ENCODE results near the gene GRIK3.

- TF ChIP-seq POLR2A (IDR thresholded peaks at IDR 0.05; ENCODE audit: low read length) (no peak), REST (IDR thresholded peaks at IDR 0.05) (no peak), JUNB (IDR thresholded peaks at IDR 0.05) (no peak), FOSB (CRISPR knock-in tag; IDR thresholded peaks at IDR 0.05) (no peak)
Observed at GRCh38 chr1:36839485-36839884, 194.8 kb downstream of the GRIK3 start.
